IPS DF 19.7 (cell line): Measurements from ENCODE around the gene LARP4.

ENCODE experiments used
- DNase-seq: peaks from one replicate; pipeline ENCODE4 v3.0.0-alpha.2; 2013; ENCODE audit warnings: low read depth, low spot score

Gene LARP4

GRCh38 chr12:50524621-50525020 lies 123.9 kb downstream of the LARP4 start:
- DNase-seq: no peak

GRCh38 chr12:50525422-50525821 lies 124.7 kb downstream of the LARP4 start:
- no peak for DNase-seq

GRCh38 chr12:50527359-50527726 lies 126.7 kb downstream of the LARP4 start:
- DNase-seq: no peak

DNA sequence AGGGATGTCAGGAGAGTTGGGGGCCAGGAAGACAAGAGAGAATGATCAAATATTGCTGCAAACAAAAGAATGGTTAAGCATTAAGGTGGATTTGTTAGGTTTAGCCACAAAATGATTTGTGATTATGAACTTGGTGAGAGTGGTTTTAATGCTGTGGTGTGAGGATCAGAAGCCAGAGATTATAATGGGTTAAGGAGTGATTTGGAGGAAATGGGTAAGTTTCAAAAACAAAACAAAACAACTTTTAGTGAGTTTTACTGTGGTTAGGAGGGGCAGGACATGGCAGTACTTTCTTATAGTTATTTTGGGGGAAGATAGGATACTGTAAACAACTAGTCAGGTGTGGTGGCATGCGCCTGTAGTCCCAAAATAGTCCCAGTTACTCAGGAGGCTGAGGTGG lies 128.1 kb downstream of the LARP4 start:
- no peak for DNase-seq

DNA sequence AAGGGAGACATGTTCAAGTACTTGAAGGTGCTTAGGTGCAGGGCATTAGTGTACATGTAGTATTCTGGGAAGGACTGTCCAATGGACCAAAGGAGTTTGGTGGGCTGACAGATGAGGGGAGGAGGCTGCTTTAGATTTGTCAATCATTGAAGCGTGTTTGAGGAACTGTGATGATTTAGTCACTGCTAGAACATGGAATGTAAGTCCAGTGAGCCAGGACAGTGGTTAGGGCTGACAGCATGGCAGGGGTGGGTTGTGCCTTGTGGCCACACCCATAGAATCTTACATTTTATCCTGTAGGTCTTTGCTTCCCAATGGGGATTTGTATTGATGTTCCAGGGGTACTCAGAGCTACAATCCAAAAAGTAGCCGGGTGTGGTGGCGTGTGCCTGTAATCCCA lies 128.7 kb downstream of the LARP4 start:
- DNase-seq: no peak
